NOMO-1 treated with DMSO at 0.1 percent for 48 hours (cell line): ENCODE measurements around the gene PATL1.
A peak's percentile ranks its signal among the peaks of the same experiment; 100 is the strongest.
"Not testable (repeated sequence)": the region's sequence is repeated elsewhere in the genome, so short reads cannot be mapped to it uniquely, and the experiment has no call there.

Source experiments
- DNase-seq: peaks from one replicate; lab custom pipeline; 2025; ENCODE audit not compliant: unreplicated experiment; lab: John Stamatoyannopoulos, UW

Gene PATL1

DNA sequence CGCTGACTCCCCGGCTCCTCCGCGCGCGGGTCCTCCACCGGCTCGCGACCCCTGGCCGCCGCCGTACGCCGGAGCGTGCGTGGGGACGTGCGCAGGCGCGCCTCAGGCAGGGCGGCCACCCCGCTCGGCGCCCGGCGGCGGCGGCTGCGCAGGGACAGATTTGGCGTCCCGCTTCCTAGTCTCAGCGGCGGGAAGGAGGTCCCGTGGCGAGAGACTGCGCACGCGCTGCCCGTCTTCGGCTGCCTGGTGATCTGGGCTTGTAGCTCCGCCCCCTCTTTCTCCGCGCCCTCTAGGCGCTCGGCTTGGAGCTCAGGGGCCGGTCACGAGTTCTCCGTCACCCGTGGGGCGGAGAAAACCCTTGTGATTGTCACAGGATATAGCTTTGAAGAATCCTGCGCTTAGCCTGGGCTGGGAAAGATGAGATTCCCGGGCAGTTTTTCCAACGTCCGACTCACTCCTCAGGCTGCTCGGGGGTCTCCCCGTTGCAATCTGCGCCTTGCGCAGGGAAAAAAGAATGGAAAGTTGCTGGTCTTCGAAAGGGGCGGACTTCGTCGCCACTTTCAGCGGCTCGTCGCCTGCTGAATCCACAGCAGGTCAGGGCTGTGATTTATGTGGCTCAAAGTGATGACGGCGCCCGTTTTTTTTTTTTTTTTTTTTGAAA lies at the start of gene PATL1:
Gene PATL1, minus strand, starts transcription at position 88 of the 661 bp plus-strand sequence. CDS start 142 bp downstream, outside the sequence.
- peak; percentile 98 for DNase-seq

DNA sequence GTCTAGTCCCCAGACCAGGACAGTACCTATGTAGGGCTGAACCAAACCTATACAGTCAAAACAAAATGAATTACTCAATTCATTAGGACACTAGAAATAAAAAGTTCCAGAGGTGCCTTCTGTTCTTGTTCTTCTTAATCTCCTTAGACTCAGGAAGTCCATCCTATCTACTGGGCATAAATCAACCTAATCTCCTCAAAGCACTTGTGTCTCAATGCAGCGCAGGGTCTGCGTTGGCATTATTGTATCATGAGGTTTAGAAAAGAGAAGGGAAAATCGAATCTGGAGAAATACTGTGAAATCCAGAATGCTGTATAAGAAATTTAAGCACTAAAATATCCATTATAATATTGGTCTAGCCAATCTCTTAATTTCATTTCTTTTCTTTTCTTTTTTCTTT lies 47.2 kb upstream of the PATL1 start:
- DNase-seq, result no peak

- no peak for DNase-seq
Measured at GRCh38 chr11:59713745-59714144, 44.9 kb upstream of the PATL1 start, which contains the start of gene OR10V1. TSS of gene OR10V1 (minus strand) at chr11:59713845. CDS start at chr11:59713845, 0 bp downstream.

GRCh38 chr11:59710136-59710847 lies 41.5 kb upstream of the PATL1 start:
- DNase-seq, result no peak

- no peak for DNase-seq
Measured at GRCh38 chr11:59708537-59708936, 39.7 kb upstream of the PATL1 start.

DNA sequence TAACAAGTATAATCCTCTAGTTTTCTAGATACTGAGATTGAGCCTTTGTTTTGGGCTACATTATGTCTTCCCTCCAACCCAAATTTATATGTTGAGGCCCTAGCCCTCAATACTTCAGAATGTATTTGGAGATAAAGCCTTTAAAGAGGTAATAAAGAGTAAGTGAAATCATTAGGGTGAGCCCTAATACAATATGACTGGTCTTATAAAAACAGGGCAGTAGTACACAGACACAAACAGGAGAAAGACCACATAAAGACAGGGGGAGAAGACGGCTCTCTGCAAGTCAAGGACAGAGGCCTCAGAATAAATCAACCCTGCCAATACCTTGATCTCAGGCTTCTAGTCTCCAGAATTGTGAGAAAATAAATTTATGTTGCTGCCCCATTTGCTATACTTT lies 38.5 kb upstream of the PATL1 start:
- DNase-seq, result no peak

GRCh38 chr11:59706518-59707285 lies 37.9 kb upstream of the PATL1 start:
- no peak for DNase-seq

- no peak for DNase-seq
Measured at GRCh38 chr11:59705294-59705693, 36.5 kb upstream of the PATL1 start.

GRCh38 chr11:59703515-59703914 lies 34.7 kb upstream of the PATL1 start:
- DNase-seq, result not testable (repeated sequence)

DNA sequence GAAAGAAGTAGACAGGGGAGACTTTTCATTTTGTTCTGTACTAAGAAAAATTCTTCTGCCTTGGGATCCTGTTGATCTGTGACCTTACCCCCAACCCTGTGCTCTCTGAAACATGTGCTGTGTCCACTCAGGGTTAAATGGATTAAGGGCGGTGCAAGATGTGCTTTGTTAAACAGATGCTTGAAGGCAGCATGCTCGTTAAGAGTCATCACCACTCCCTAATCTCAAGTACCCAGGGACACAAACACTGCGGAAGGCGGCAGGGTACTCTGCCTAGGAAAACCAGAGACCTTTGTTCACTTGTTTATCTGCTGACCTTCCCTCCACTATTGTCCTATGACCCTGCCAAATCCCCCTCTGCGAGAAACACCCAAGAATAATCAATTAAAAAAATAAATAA lies 31.3 kb upstream of the PATL1 start:
- DNase-seq, result not testable (repeated sequence)

GRCh38 chr11:59698506-59698905 lies 29.7 kb upstream of the PATL1 start:
- DNase-seq, result no peak

DNA sequence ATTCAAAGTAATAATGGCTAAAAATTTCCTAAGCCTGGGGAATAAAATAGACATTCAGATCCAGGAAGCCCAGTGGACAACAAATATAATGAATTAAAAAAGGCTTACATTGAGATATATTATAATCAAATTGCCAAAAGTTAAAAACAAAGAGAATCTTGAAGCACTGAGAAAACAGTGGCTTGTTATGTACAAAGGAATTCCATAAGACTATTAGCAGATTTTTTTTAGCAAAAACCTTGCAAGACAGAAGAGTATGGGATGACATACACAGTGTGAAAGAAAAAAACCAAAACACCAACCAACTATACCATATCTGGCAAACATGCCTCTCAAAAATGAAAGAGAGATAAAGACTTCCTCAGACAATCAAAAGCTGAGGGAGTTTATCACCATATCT lies 24.1 kb upstream of the PATL1 start:
- DNase-seq, result no peak

- no peak for DNase-seq
Measured at GRCh38 chr11:59691156-59691555, 22.3 kb upstream of the PATL1 start.

DNA sequence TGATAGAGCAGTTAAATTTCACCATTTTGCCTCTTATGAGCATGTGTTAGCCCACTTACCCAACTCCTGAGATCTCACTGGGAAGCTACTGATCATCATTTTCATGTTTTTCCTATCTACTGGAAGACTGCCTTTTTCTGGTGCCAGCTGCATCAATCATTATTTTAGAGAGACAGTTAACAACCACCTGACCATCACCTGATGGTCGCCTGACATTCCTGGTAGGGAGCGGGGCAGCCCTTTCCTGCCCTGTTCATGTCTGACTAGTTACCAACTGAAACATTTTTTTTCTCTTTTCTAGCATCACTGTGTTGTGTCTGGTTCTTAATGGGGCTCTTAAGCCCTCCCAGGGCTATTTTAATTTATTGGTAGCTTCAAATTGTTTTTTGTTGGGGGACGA lies 20.2 kb upstream of the PATL1 start:
- no peak for DNase-seq

- not testable (repeated sequence) for DNase-seq
Measured at GRCh38 chr11:59681260-59681725, 12.5 kb upstream of the PATL1 start.

- peak; percentile 50 for DNase-seq
Measured at GRCh38 chr11:59680287-59681154, 11.7 kb upstream of the PATL1 start.

DNA sequence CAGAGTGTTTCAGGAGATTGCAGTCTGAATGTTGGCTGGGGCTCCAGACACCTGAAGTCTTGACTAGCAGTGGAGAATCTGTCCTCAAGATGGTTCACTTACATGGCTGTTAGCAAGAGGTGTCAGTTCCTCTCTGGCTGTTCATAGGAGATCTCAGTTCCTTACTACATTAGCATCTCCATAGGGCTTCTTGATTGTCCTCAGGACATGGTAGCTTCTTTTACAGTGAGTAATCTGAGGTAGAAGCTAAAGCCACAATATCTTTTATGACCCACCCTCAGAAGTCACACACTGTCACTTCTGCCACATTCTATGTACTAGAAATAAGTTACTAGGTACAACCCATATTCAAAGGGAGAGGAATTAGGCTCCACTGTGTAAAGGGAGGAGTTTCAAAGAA lies 10.5 kb upstream of the PATL1 start:
- no peak for DNase-seq

GRCh38 chr11:59678813-59679165 lies 10.0 kb upstream of the PATL1 start:
- no peak for DNase-seq

DNA sequence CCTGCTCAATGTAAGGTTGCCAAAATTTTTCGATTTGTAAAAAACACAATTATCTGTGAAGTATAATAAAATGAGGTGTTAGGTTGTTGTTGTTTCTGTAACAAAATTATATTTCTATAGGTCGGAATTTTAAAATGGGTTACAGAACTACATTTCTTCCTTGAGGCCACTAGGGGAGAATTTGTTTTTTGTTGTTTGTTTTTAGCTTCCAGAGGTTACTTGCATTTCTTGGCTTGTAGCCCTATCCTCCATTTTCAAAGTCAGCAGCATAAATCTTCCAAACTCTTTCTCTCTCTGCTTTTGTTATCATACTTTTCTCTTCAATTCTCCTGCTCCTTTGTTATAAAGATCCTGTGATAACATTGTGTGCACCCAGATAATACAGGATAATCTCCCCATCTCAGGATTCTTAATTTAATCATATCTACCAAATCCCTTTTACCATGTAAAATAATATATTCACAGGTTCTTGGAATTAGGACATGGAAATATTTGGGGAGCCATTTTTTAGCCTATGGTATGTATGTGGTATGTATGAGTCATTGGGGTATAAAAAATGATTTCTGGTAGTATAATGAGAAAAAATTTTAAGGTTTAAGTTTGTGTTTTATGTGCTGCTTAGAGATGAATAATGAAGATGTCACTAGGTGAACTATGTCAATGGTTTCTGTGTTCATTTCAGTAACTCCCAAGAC lies 9.4 kb upstream of the PATL1 start:
- no peak for DNase-seq

GRCh38 chr11:59676205-59676604 lies 7.4 kb upstream of the PATL1 start:
- DNase-seq, result no peak
